NCI-H187 treated with DMSO at 0.1 percent for 48 hours (cell line): ENCODE measurements around the gene RNF138.
A peak's percentile ranks its signal among the peaks of the same experiment; 100 is the strongest.
"Not testable (repeated sequence)": the region's sequence is repeated elsewhere in the genome, so short reads cannot be mapped to it uniquely, and the experiment has no call there.

Experiments
- DNase-seq: peaks from one replicate; lab custom pipeline; 2025; lab: John Stamatoyannopoulos, UW

The RNF138 gene

GRCh38 chr18:32091724-32092421 is at the start of gene RNF138:
Gene RNF138 (plus strand): TSS chr18:32091874. CDS start chr18:32092777, 903 bp downstream.
- DNase-seq = peak; percentile 16

GRCh38 chr18:32042337-32042736 is 49.3 kb upstream of the RNF138 start:
- DNase-seq = no peak

GRCh38 chr18:32048507-32049091 is 43.1 kb upstream of the RNF138 start:
- no peak for DNase-seq

- no peak for DNase-seq
These were observed 42.1 kb upstream of the RNF138 start for GRCh38 chr18:32049393-32050171.

GRCh38 chr18:32056613-32057358 is 34.9 kb upstream of the RNF138 start:
- DNase-seq = no peak

GRCh38 chr18:32057624-32058165 is 34.0 kb upstream of the RNF138 start:
- DNase-seq = no peak

- no peak for DNase-seq
These were observed 31.6 kb upstream of the RNF138 start for GRCh38 chr18:32060026-32060425.

GRCh38 chr18:32067375-32068167 is 24.1 kb upstream of the RNF138 start:
- no peak for DNase-seq

GRCh38 chr18:32072321-32072720 is 19.4 kb upstream of the RNF138 start:
- no peak for DNase-seq

GRCh38 chr18:32074206-32074605 is 17.5 kb upstream of the RNF138 start:
- no peak for DNase-seq

GRCh38 chr18:32078845-32079244 is 12.8 kb upstream of the RNF138 start:
- no peak for DNase-seq

GRCh38 chr18:32081881-32082280 is 9.8 kb upstream of the RNF138 start:
- DNase-seq = no peak

GRCh38 chr18:32083781-32084180 is 7.9 kb upstream of the RNF138 start:
- no peak for DNase-seq

GRCh38 chr18:32086881-32087280 is 4.8 kb upstream of the RNF138 start:
- DNase-seq = no peak

GRCh38 chr18:32090831-32091230 is 843 bp upstream of the RNF138 start:
- DNase-seq = not testable (repeated sequence)

- DNase-seq = no peak
These were observed 350 bp upstream of the RNF138 start for GRCh38 chr18:32091325-32091723.

- peak; percentile 81 for DNase-seq
These were observed 888 bp downstream of the RNF138 start for GRCh38 chr18:32092422-32093101.

GRCh38 chr18:32093102-32093511 is 1.4 kb downstream of the RNF138 start:
- DNase-seq = no peak

- DNase-seq = no peak
These were observed 1.8 kb downstream of the RNF138 start for GRCh38 chr18:32093523-32093922.

GRCh38 chr18:32095192-32095899 is 3.7 kb downstream of the RNF138 start:
- no peak for DNase-seq
